ENCODE measurements around the gene ANTKMT.

ANTKMT gene

GRCh38 chr16:702341-702740 lies 18.6 kb upstream of the ANTKMT start:
- Histone ChIP-seq H3K36me3 (ENCODE audit: low read length) (no peaks in the 10 kb centered on the region), H3K9ac (ENCODE audit: low read length) (no peak overlapping the region), H4K20me1 (ENCODE audit: low read depth, low read length) (no peaks in the 10 kb centered on the region), H2AFZ (ENCODE audit: low read depth, low read length, severe bottlenecking) (no peak overlapping the region), H3K4me2 (ENCODE audit: low read depth, low read length, poor library complexity, severe bottlenecking) (no peak overlapping the region), H3F3A (ENCODE audit: insufficient read depth) (no peaks in the 10 kb centered on the region), H3K27me3 (ENCODE audit: low read length) (no peaks in the 10 kb centered on the region), H3K4me3 (ENCODE audit: insufficient read depth, low read length, poor library complexity, severe bottlenecking) (no peak overlapping the region), H3K9me2 (replicated peaks; ENCODE audit: insufficient read depth, low read length) (no peaks in the 10 kb centered on the region), H3K79me2 (ENCODE audit: insufficient read depth, low read length) (no peaks in the 10 kb centered on the region), H3K27ac (ENCODE audit: low read depth, low read length) (no peak overlapping the region), H3K9me3 (ENCODE audit: insufficient read depth, low read length) (no peaks in the 10 kb centered on the region)
- TF ChIP-seq CTCF (IDR thresholded peaks at IDR 0.05; ENCODE audit: insufficient read depth, low read length, poor library complexity, severe bottlenecking): no peak
- no peak for TF ChIP-seq EZH2phosphoT487 (conservative IDR thresholded peaks at IDR 0.05; ENCODE audit: low read length)

GRCh38 chr16:703406-703805 lies 17.5 kb upstream of the ANTKMT start:
- Histone ChIP-seq H3K9ac (ENCODE audit: low read length) (no peak overlapping the region), H2AFZ (ENCODE audit: low read depth, low read length, severe bottlenecking) (no peak overlapping the region), H3K4me3 (ENCODE audit: insufficient read depth, low read length, poor library complexity, severe bottlenecking) (no peak overlapping the region), H4K20me1 (ENCODE audit: low read depth, low read length) (no peaks in the 10 kb centered on the region), H3K36me3 (ENCODE audit: low read length) (no peaks in the 10 kb centered on the region), H3K27me3 (ENCODE audit: low read length) (no peaks in the 10 kb centered on the region), H3K79me2 (ENCODE audit: insufficient read depth, low read length) (no peaks in the 10 kb centered on the region), H3K27ac (ENCODE audit: low read depth, low read length) (no peak overlapping the region), H3K4me2 (ENCODE audit: low read depth, low read length, poor library complexity, severe bottlenecking) (no peak overlapping the region), H3K9me2 (replicated peaks; ENCODE audit: insufficient read depth, low read length) (no peaks in the 10 kb centered on the region), H3F3A (ENCODE audit: insufficient read depth) (no peaks in the 10 kb centered on the region), H3K9me3 (ENCODE audit: insufficient read depth, low read length) (no peaks in the 10 kb centered on the region)
- TF ChIP-seq CTCF (IDR thresholded peaks at IDR 0.05; ENCODE audit: insufficient read depth, low read length, poor library complexity, severe bottlenecking) (no peak), EZH2phosphoT487 (conservative IDR thresholded peaks at IDR 0.05; ENCODE audit: low read length) (no peak)

GRCh38 chr16:704047-704446 lies 16.9 kb upstream of the ANTKMT start:
- TF ChIP-seq EZH2phosphoT487 (conservative IDR thresholded peaks at IDR 0.05; ENCODE audit: low read length) (no peak), CTCF (IDR thresholded peaks at IDR 0.05; ENCODE audit: insufficient read depth, low read length, poor library complexity, severe bottlenecking) (no peak)
- Histone ChIP-seq H3K9me2 (replicated peaks; ENCODE audit: insufficient read depth, low read length) (no peaks in the 10 kb centered on the region), H3K9ac (ENCODE audit: low read length) (no peak overlapping the region), H3K79me2 (ENCODE audit: insufficient read depth, low read length) (no peaks in the 10 kb centered on the region), H2AFZ (ENCODE audit: low read depth, low read length, severe bottlenecking) (no peak overlapping the region), H4K20me1 (ENCODE audit: low read depth, low read length) (no peaks in the 10 kb centered on the region), H3K36me3 (ENCODE audit: low read length) (no peaks in the 10 kb centered on the region), H3K9me3 (ENCODE audit: insufficient read depth, low read length) (no peaks in the 10 kb centered on the region), H3K27ac (ENCODE audit: low read depth, low read length) (no peak overlapping the region), H3K4me3 (ENCODE audit: insufficient read depth, low read length, poor library complexity, severe bottlenecking) (no peak overlapping the region), H3F3A (ENCODE audit: insufficient read depth) (no peaks in the 10 kb centered on the region), H3K27me3 (ENCODE audit: low read length) (no peaks in the 10 kb centered on the region), H3K4me2 (ENCODE audit: low read depth, low read length, poor library complexity, severe bottlenecking) (no peak overlapping the region)

All from SU-DHL-6 (cell line).